Measurements from ENCODE around the gene TMOD2. TPM values are rescaled to one million over a fixed set of nuclear protein-coding genes. Genes with fewer than 3 reads are reported as not detected.

The TMOD2 gene
- polyA plus RNA-seq, 1 donor (not counting 4 experiments of a cell fraction or from before 2014, with no cell fraction given): 5.2 TPM

DNA sequence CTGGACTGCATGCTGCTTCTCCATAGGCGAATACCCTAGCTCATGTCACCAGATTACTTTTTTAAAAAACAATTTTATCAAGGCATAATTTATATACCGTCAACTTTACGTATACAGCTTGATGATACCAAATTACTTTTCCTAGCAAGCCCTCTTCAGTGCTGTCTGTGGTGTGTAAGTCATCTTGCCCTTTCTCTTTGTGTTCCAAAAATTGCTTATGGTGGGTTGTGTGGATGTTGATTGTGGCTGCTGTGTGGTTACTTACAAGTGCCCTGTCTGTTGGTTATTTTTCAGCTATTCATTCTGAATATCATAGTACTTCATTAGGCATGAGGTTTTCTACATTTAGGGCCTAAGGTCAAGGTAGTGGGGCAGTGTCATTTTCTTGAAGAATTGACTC lies 90.9 kb downstream of the TMOD2 start:
- dilution Hi-C loops (cut with MboI; ENCODE audit: extremely low pct_ligation_motif_present, low sequenced_read_pairs): no loop called here
- Histone ChIP-seq H3K27ac (ENCODE audit: control insufficient read depth, insufficient read depth, low read length) (peak overlapping the region; percentile 88), H3K4me3 (ENCODE audit: control insufficient read depth in 2 of 3, extremely low read depth in 1 of 3, insufficient read depth in 2 of 3, low read depth in 1 of 3, low read length in 3 of 3) (no peak overlapping the region), H3K9me1 (ENCODE audit: control insufficient read depth, extremely low read depth, insufficient read depth, low read length) (peaks cover 2% of the 10 kb centered on the region), H3K36me3 (ENCODE audit: control insufficient read depth in 2 of 2, extremely low read depth in 1 of 2, insufficient read depth in 2 of 2, low read length in 2 of 2) (peaks cover 2 to 3% of the 10 kb centered on the region in 2 experiments), H3K4me2 (ENCODE audit: control insufficient read depth, extremely low read depth, insufficient read depth, low read depth, low read length) (peak overlapping the region; percentile 83), H3K79me2 (ENCODE audit: control insufficient read depth, insufficient read depth, low read length) (peaks cover 97% of the 10 kb centered on the region), H3K4me1 (ENCODE audit: control insufficient read depth, extremely low read depth, insufficient read depth, low read length) (peaks cover 82% of the 10 kb centered on the region), H3K9me3 (ENCODE audit: control insufficient read depth, low read depth, low read length) (no peaks in the 10 kb centered on the region), H4K20me1 (ENCODE audit: control insufficient read depth, extremely low read depth, insufficient read depth, low read length) (peaks cover 21% of the 10 kb centered on the region), H3K9ac (ENCODE audit: control insufficient read depth, extremely low read depth, insufficient read depth, low read length) (peak overlapping the region; percentile 56), H3K27me3 (ENCODE audit: control insufficient read depth, extremely low read depth, insufficient read depth, low read length) (no peaks in the 10 kb centered on the region), H2AFZ (ENCODE audit: control insufficient read depth, low read length) (no peak overlapping the region)
- no peak for FAIRE-seq
- no peak for DNase-seq (ENCODE audit: low read depth, low spot score)
- no peak for TF ChIP-seq EZH2 (IDR thresholded peaks at IDR 0.05; ENCODE audit: low read length)
- TF ChIP-seq, protein P1, sequence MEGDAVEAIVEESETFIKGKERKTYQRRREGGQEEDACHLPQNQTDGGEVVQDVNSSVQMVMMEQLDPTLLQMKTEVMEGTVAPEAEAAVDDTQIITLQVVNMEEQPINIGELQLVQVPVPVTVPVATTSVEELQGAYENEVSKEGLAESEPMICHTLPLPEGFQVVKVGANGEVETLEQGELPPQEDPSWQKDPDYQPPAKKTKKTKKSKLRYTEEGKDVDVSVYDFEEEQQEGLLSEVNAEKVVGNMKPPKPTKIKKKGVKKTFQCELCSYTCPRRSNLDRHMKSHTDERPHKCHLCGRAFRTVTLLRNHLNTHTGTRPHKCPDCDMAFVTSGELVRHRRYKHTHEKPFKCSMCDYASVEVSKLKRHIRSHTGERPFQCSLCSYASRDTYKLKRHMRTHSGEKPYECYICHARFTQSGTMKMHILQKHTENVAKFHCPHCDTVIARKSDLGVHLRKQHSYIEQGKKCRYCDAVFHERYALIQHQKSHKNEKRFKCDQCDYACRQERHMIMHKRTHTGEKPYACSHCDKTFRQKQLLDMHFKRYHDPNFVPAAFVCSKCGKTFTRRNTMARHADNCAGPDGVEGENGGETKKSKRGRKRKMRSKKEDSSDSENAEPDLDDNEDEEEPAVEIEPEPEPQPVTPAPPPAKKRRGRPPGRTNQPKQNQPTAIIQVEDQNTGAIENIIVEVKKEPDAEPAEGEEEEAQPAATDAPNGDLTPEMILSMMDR (optimal IDR thresholded peaks at IDR 0.05 in 1 of 3, IDR thresholded peaks at IDR 0.05 in 1 of 3, conservative IDR thresholded peaks at IDR 0.05 in 1 of 3; ENCODE audit: extremely low read depth in 1 of 3, insufficient read depth in 2 of 3, low read length in 3 of 3): no peak

DNA sequence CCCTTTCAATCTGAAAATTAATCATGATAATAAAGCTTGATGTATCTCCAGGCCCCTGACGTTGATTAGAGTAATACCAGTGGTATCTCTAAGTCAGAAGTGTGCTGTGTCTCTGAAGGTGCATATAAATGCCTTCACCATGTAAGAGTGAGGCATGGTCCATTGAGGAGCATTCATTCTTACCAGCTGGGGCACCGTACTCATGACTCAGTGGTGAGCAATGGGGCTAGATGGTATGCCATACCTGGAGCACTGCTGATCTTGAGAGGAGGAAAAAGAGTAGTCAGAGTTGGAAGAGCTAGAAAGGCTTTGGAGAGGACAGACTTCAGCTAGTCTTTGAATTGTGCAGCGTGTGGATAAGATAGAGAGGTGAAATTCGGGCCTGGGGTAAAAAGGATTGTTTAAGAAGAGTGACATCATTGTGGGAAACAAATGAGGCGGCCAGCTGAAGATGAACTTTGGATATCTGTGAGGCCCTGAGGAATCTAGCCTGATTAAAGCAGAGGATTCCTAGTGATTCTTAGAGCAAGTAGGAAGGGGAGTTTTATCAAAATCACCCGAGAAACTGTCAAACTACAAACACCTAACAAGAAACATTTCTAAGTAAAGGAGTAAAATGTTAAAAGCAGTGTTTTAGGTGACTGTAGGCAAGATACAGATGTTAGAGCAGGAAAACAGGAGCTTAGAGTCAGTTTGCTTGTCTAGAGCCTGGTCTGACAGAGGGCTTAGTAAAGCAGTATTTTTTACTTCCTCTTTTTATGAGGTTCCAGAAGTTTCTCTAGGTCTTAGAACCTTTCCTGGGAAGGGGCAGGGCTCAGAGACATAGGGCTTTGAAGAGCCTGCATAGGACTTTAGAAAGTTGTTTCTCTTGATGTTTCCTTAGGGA lies 91.7 kb downstream of the TMOD2 start:
- no peak overlapping the region for H2AFZ ChIP-seq (ENCODE audit: control insufficient read depth, low read length)
- peaks cover 21% of the 10 kb centered on the region for H4K20me1 ChIP-seq (ENCODE audit: control insufficient read depth, extremely low read depth, insufficient read depth, low read length)
- H3K27me3 ChIP-seq (ENCODE audit: control insufficient read depth, extremely low read depth, insufficient read depth, low read length): no peaks in the 10 kb centered on the region
- H3K27ac ChIP-seq (ENCODE audit: control insufficient read depth, insufficient read depth, low read length): peak overlapping the region; percentile 88
- peaks cover 81% of the 10 kb centered on the region for H3K4me1 ChIP-seq (ENCODE audit: control insufficient read depth, extremely low read depth, insufficient read depth, low read length)
- DNase-seq (ENCODE audit: low read depth, low spot score) (peak; percentile 81), FAIRE-seq (peak; percentile 93)
- no peaks in the 10 kb centered on the region for H3K9me3 ChIP-seq (ENCODE audit: control insufficient read depth, low read depth, low read length)
- peaks cover 4% of the 10 kb centered on the region for H3K9me1 ChIP-seq (ENCODE audit: control insufficient read depth, extremely low read depth, insufficient read depth, low read length)
- dilution Hi-C loops (cut with MboI; ENCODE audit: extremely low pct_ligation_motif_present, low sequenced_read_pairs): no loop called here
- H3K79me2 ChIP-seq (ENCODE audit: control insufficient read depth, insufficient read depth, low read length): peaks cover 97% of the 10 kb centered on the region
- H3K4me3 ChIP-seq (ENCODE audit: control insufficient read depth in 2 of 3, extremely low read depth in 1 of 3, insufficient read depth in 2 of 3, low read depth in 1 of 3, low read length in 3 of 3): peak overlapping the region; percentile 1 to 36 (median 6)
- H3K4me2 ChIP-seq (ENCODE audit: control insufficient read depth, extremely low read depth, insufficient read depth, low read depth, low read length): peak overlapping the region; percentile 83
- peaks cover 3 to 10% of the 10 kb centered on the region in 2 experiments for H3K36me3 ChIP-seq (ENCODE audit: control insufficient read depth in 2 of 2, extremely low read depth in 1 of 2, insufficient read depth in 2 of 2, low read length in 2 of 2)
- TF ChIP-seq, protein P1 (optimal IDR thresholded peaks at IDR 0.05 in 1 of 3, IDR thresholded peaks at IDR 0.05 in 1 of 3, conservative IDR thresholded peaks at IDR 0.05 in 1 of 3; ENCODE audit: extremely low read depth in 1 of 3, insufficient read depth in 2 of 3, low read length in 3 of 3): peak in 1 of 3 experiments; percentile 9
- TF ChIP-seq EZH2 (IDR thresholded peaks at IDR 0.05; ENCODE audit: low read length): no peak
- peak overlapping the region; percentile 56 for H3K9ac ChIP-seq (ENCODE audit: control insufficient read depth, extremely low read depth, insufficient read depth, low read length)
